BLaER1 treated with 17β-estradiol and CSF1 and Interleukin-3, amounts not matched to agents 10 nM and 100 nM (cell line): ENCODE results near the gene ABTB2.

Experiments used
- H3K27ac ChIP-seq, 11 experiments: shearing (Covaris generic); formaldehyde crosslinking; 2 replicates each; pipeline ENCODE4 v1.8.1; 2022
- H3K27me3 ChIP-seq, 11 experiments: shearing (Covaris generic); formaldehyde crosslinking; 2 replicates each; pipeline ENCODE4 v1.8.1; 2022
- H3K36me3 ChIP-seq, 11 experiments: shearing (Covaris generic); formaldehyde crosslinking; 2 replicates each; pipeline ENCODE4 v1.8.1; 2022
- H3K4me1 ChIP-seq, 10 experiments: shearing (Covaris generic); formaldehyde crosslinking; 2 replicates each; pipeline ENCODE4 v1.8.1; 2022
- H3K4me2 ChIP-seq, 11 experiments: shearing (Covaris generic); formaldehyde crosslinking; 2 replicates each; pipeline ENCODE4 v1.8.1; 2022
- H3K4me3 ChIP-seq, 10 experiments: shearing (Covaris generic); formaldehyde crosslinking; 2 replicates each; pipeline ENCODE4 v1.8.1; 2022
- H3K9ac ChIP-seq, 11 experiments: shearing (Covaris generic); formaldehyde crosslinking; 2 replicates each; pipeline ENCODE4 v1.8.1; 2022
- H3K9me3 ChIP-seq, 11 experiments: shearing (Covaris generic); formaldehyde crosslinking; replicated peaks in 1 of 11; 2 replicates each; pipeline ENCODE4 v1.8.1; 2022
- H4K20me1 ChIP-seq, 11 experiments: shearing (Covaris generic); formaldehyde crosslinking; 2 replicates each; pipeline ENCODE4 v1.8.1; 2022
- Cebpa-rat ChIP-seq, 11 experiments: shearing (Covaris generic); IDR thresholded peaks; 2 replicates each; pipeline ENCODE4 v1.8.1; 2022

Gene ABTB2

GRCh38 chr11:34274712-34275398 is 83.0 kb downstream of the ABTB2 start:
- Histone ChIP-seq H3K4me3 (no peak overlapping the region), H3K9me3 (no peaks in the 10 kb centered on the region), H3K4me2 (no peak overlapping the region), H3K27me3 (peaks cover 0 to 6% (median 0%) of the 10 kb centered on the region in 11 experiments; a peak in 1 of 22 replicates), H3K4me1 (peaks cover 1 to 13% (median 4%) of the 10 kb centered on the region in 10 experiments; a peak in 14 of 20 replicates), H3K9ac (no peak overlapping the region), H4K20me1 (peaks cover 0 to 7% (median 0%) of the 10 kb centered on the region in 11 experiments; a peak in 1 of 22 replicates), H3K36me3 (no peaks in the 10 kb centered on the region), H3K27ac (no peak overlapping the region)
- TF ChIP-seq Cebpa-rat (IDR thresholded peaks at IDR 0.05) = peak in 2 of 11 experiments; percentile 65 to 69; a peak in 4 of 22 replicates

GRCh38 chr11:34273099-34273498 is 84.7 kb downstream of the ABTB2 start:
- Histone ChIP-seq H4K20me1 (peaks cover 0 to 18% (median 0%) of the 10 kb centered on the region in 11 experiments; a peak in 3 of 22 replicates), H3K27ac (no peak overlapping the region), H3K4me3 (no peak overlapping the region), H3K4me1 (peaks cover 18 to 30% (median 22%) of the 10 kb centered on the region in 10 experiments), H3K27me3 (peaks cover 0 to 15% (median 0%) of the 10 kb centered on the region in 11 experiments; a peak in 2 of 22 replicates), H3K9me3 (no peaks in the 10 kb centered on the region), H3K9ac (no peak overlapping the region), H3K4me2 (no peak overlapping the region), H3K36me3 (no peaks in the 10 kb centered on the region)
- TF ChIP-seq Cebpa-rat (IDR thresholded peaks at IDR 0.05) = no peak

GRCh38 chr11:34271727-34272126 is 86.1 kb downstream of the ABTB2 start:
- Histone ChIP-seq H3K9ac (no peak overlapping the region), H3K27me3 (peaks cover 0 to 18% (median 0%) of the 10 kb centered on the region in 11 experiments; a peak in 2 of 22 replicates), H3K4me2 (no peak overlapping the region), H3K36me3 (no peaks in the 10 kb centered on the region), H3K27ac (no peak overlapping the region), H4K20me1 (peaks cover 0 to 18% (median 0%) of the 10 kb centered on the region in 11 experiments; a peak in 3 of 22 replicates), H3K9me3 (no peaks in the 10 kb centered on the region), H3K4me1 (peaks cover 28 to 43% (median 35%) of the 10 kb centered on the region in 10 experiments), H3K4me3 (no peak overlapping the region)
- no peak for TF ChIP-seq Cebpa-rat (IDR thresholded peaks at IDR 0.05)

GRCh38 chr11:34270711-34271110 is 87.1 kb downstream of the ABTB2 start:
- no peak overlapping the region for H3K27ac ChIP-seq
- H3K27me3 ChIP-seq = peaks cover 0 to 18% (median 0%) of the 10 kb centered on the region in 11 experiments; a peak in 2 of 22 replicates
- TF ChIP-seq Cebpa-rat (IDR thresholded peaks at IDR 0.05) = no peak

GRCh38 chr11:34269694-34270245 is 88.0 kb downstream of the ABTB2 start:
- peaks cover 0 to 18% (median 0%) of the 10 kb centered on the region in 11 experiments; a peak in 2 of 22 replicates for H3K27me3 ChIP-seq
- peaks cover 35 to 62% (median 49%) of the 10 kb centered on the region in 10 experiments for H3K4me1 ChIP-seq
- peak overlapping the region; percentile 68 to 92 (median 86) for H3K4me2 ChIP-seq
- H3K27ac ChIP-seq = no peak overlapping the region; a peak in 1 of 22 replicates
- H4K20me1 ChIP-seq = peaks cover 0 to 20% (median 0%) of the 10 kb centered on the region in 11 experiments; a peak in 4 of 22 replicates
- H3K36me3 ChIP-seq = no peaks in the 10 kb centered on the region
- H3K4me3 ChIP-seq = peak overlapping the region in 1 of 10 experiments; percentile 35; a peak in 1 of 20 replicates
- no peak overlapping the region for H3K9ac ChIP-seq
- no peak for TF ChIP-seq Cebpa-rat (IDR thresholded peaks at IDR 0.05)
- H3K9me3 ChIP-seq = no peaks in the 10 kb centered on the region

More at GRCh38 chr11:34270711-34271110, 87.1 kb downstream of the ABTB2 start:
- Histone ChIP-seq H3K9me3 (no peaks in the 10 kb centered on the region), H3K9ac (no peak overlapping the region), H3K36me3 (no peaks in the 10 kb centered on the region), H3K4me2 (peak overlapping the region in 1 of 11 experiments; percentile 91; a peak in 1 of 22 replicates), H3K4me1 (peaks cover 35 to 52% (median 44%) of the 10 kb centered on the region in 10 experiments), H4K20me1 (peaks cover 0 to 20% (median 0%) of the 10 kb centered on the region in 11 experiments; a peak in 4 of 22 replicates), H3K4me3 (no peak overlapping the region)

- peak overlapping the region in 2 of 10 experiments; percentile 18 to 35; a peak in 4 of 20 replicates for H3K4me3 ChIP-seq
- H3K4me2 ChIP-seq = peak overlapping the region; percentile 68 to 92 (median 86)
- no peak for TF ChIP-seq Cebpa-rat (IDR thresholded peaks at IDR 0.05)
- no peaks in the 10 kb centered on the region for H3K9me3 ChIP-seq
- peak overlapping the region in 7 of 11 experiments; percentile 19 to 45 (median 28); a peak in 11 of 22 replicates for H3K27ac ChIP-seq
- peak overlapping the region in 7 of 11 experiments; percentile 6 to 53 (median 33); a peak in 10 of 22 replicates for H3K9ac ChIP-seq
- H3K27me3 ChIP-seq = peaks cover 0 to 18% (median 0%) of the 10 kb centered on the region in 11 experiments; a peak in 2 of 22 replicates
- H4K20me1 ChIP-seq = peaks cover 0 to 20% (median 0%) of the 10 kb centered on the region in 11 experiments; a peak in 4 of 22 replicates
- no peaks in the 10 kb centered on the region for H3K36me3 ChIP-seq
- peaks cover 35 to 68% (median 50%) of the 10 kb centered on the region in 10 experiments for H3K4me1 ChIP-seq
Observed at GRCh38 chr11:34268906-34269430, 88.8 kb downstream of the ABTB2 start.

GRCh38 chr11:34267417-34267816 is 90.4 kb downstream of the ABTB2 start:
- Histone ChIP-seq H3K27ac (peak overlapping the region in 3 of 11 experiments; percentile 24 to 38 (median 33); a peak in 2 of 22 replicates), H4K20me1 (peaks cover 0 to 26% (median 0%) of the 10 kb centered on the region in 11 experiments; a peak in 5 of 22 replicates), H3K9me3 (no peaks in the 10 kb centered on the region), H3K27me3 (peaks cover 0 to 18% (median 0%) of the 10 kb centered on the region in 11 experiments; a peak in 2 of 22 replicates), H3K9ac (no peak overlapping the region), H3K36me3 (no peaks in the 10 kb centered on the region), H3K4me3 (no peak overlapping the region), H3K4me1 (peaks cover 35 to 68% (median 50%) of the 10 kb centered on the region in 10 experiments), H3K4me2 (peak overlapping the region; percentile 44 to 92 (median 86))
- no peak for TF ChIP-seq Cebpa-rat (IDR thresholded peaks at IDR 0.05)

GRCh38 chr11:34267013-34267412 is 90.8 kb downstream of the ABTB2 start:
- H3K27me3 ChIP-seq = peaks cover 0 to 18% (median 0%) of the 10 kb centered on the region in 11 experiments; a peak in 2 of 22 replicates
- peaks cover 0 to 26% (median 0%) of the 10 kb centered on the region in 11 experiments; a peak in 5 of 22 replicates for H4K20me1 ChIP-seq
- H3K9me3 ChIP-seq = no peaks in the 10 kb centered on the region
- H3K4me1 ChIP-seq = peaks cover 35 to 71% (median 50%) of the 10 kb centered on the region in 10 experiments
- no peak for TF ChIP-seq Cebpa-rat (IDR thresholded peaks at IDR 0.05)
- H3K4me3 ChIP-seq = no peak overlapping the region
- no peaks in the 10 kb centered on the region for H3K36me3 ChIP-seq
- H3K9ac ChIP-seq = no peak overlapping the region
- peak overlapping the region in 4 of 11 experiments; percentile 24 to 38 (median 31); a peak in 4 of 22 replicates for H3K27ac ChIP-seq
- H3K4me2 ChIP-seq = peak overlapping the region; percentile 44 to 92 (median 86)
